HepG2 (cell line): ENCODE measurements around the gene C10orf53. TPM values are rescaled to one million over a fixed set of nuclear protein-coding genes. Genes with fewer than 3 reads are reported as not detected.
A peak's percentile ranks its signal among the peaks of the same experiment; 100 is the strongest.

Source experiments
- ATAC-seq: fragments of 200-7000 bp; cut with Tn5 transposase; 3 replicates; pipeline ENCODE4 v1.9.1; 2020; ENCODE audit warnings: mild to moderate bottlenecking, moderate library complexity
- BruUV-seq: library from RNA; stranded (reverse); fragments of 400-500 nt; replicated peaks from 2 replicates; lab custom pipeline; 2021; lab: Mats Ljungman, UMichigan
- CTCF ChIA-PET: fragments of 300-600 bp; formaldehyde crosslinking; extraction: SDS; loops from one replicate; lab custom pipeline; 2021; ENCODE audit warnings: low total read pairs, inconsistent platforms, low intra/inter-chr PET ratio; lab: Yijun Ruan, JAX
- POLR2A ChIA-PET: fragments of 350-600 bp; sonication (Branson Sonifier 250); formaldehyde crosslinking; loops from one replicate; lab custom pipeline; 2020; ENCODE audit warnings: antibody characterized with exemption, inconsistent platforms; lab: Yijun Ruan, JAX
- DNase-seq: peaks from one replicate; pipeline ENCODE4 v3.0.0-alpha.2; 2015; ENCODE audit warnings: low spot score
- FAIRE-seq: peaks from 3 replicates; lab custom pipeline; 2011; peaks lifted over from hg19 to GRCh38; lab: Jason Lieb, UNC
- H2AFZ ChIP-seq: one replicate; pipeline ENCODE4 v1.6.1; 2011; ENCODE audit warnings: low read length, inconsistent platforms
- H3K27ac ChIP-seq: fragments of 300-600 bp; 3 replicates; pipeline ENCODE4 v1.8.0; 2011; ENCODE audit warnings: mixed run types, mild to moderate bottlenecking, mixed read lengths, low read length, inconsistent platforms; ENCODE audit not compliant: insufficient read depth; ENCODE audit errors: extremely low read length
- H3K27me3 ChIP-seq, 2 experiments: fragments of 200-600 bp in 1 of 2; 2 replicates in 1 of 2; 3 replicates in 1 of 2; pipeline versions ENCODE4 v1.6.0 to v1.8.0; 2011; ENCODE audit warnings: low read length in 2 of 2, mild to moderate bottlenecking in 2 of 2, moderate library complexity in 2 of 2, inconsistent platforms in 1 of 2; ENCODE audit not compliant: insufficient read depth in 2 of 2, control insufficient read depth in 1 of 2
- H3K36me3 ChIP-seq, 2 experiments: fragments of 200-600 bp in 1 of 2; replicated peaks in 1 of 2; 2 replicates in 1 of 2; 3 replicates in 1 of 2; pipeline versions ENCODE4 v1.5.1 to v1.8.0; 2011; ENCODE audit warnings: low read length in 2 of 2, inconsistent platforms in 1 of 2; ENCODE audit not compliant: insufficient read depth in 2 of 2, control insufficient read depth in 1 of 2
- H3K4me1 ChIP-seq: 2 replicates; pipeline ENCODE4 v1.5.1; 2012; ENCODE audit warnings: low read length, inconsistent platforms; ENCODE audit not compliant: insufficient read depth
- H3K4me2 ChIP-seq: 2 replicates; pipeline ENCODE4 v1.6.0; 2011; ENCODE audit warnings: low read depth, low read length, inconsistent platforms
- H3K4me3 ChIP-seq, 3 experiments: fragments of 200-600 bp in 1 of 3; sonication (generic), shearing (Covaris generic) in 1 of 3; replicated peaks in 1 of 3; 2 replicates each; pipeline ENCODE4 v1.5.1; 2011 to 2016; ENCODE audit warnings: low read length in 3 of 3, inconsistent platforms in 2 of 3, low read depth in 2 of 3, mild to moderate bottlenecking in 2 of 3, control low read depth in 1 of 3, mixed read lengths in 1 of 3; ENCODE audit not compliant: insufficient read depth in 1 of 3
- H3K79me2 ChIP-seq: one replicate; pipeline ENCODE4 v1.6.1; 2011; ENCODE audit warnings: low read length, inconsistent platforms; ENCODE audit not compliant: insufficient read depth
- H3K9ac ChIP-seq: 2 replicates; pipeline ENCODE4 v1.6.0; 2011; ENCODE audit warnings: mild to moderate bottlenecking, low read depth, low read length, inconsistent platforms; ENCODE audit not compliant: insufficient read depth
- H3K9me3 ChIP-seq: 2 replicates; pipeline ENCODE4 v1.5.1; 2012; ENCODE audit warnings: mild to moderate bottlenecking, low read length
- H4K20me1 ChIP-seq: 2 replicates; pipeline ENCODE4 v1.6.0; 2011; ENCODE audit warnings: inconsistent platforms, mild to moderate bottlenecking, low read length, moderate library complexity; ENCODE audit not compliant: insufficient read depth
- ATF7 ChIP-seq, 2 experiments: fragments of 450-650 bp in 1 of 2; sonication (generic) in 1 of 2; formaldehyde crosslinking in 1 of 2; IDR thresholded peaks; 2 replicates each; pipeline versions ENCODE4 v1.4.0 to v1.6.1; 2016 to 2020; ENCODE audit warnings: antibody characterized with exemption in 1 of 2, mild to moderate bottlenecking in 1 of 2, missing genetic modification reagents in 1 of 2
- EEA1 ChIP-seq: sonication (generic); formaldehyde crosslinking; IDR thresholded peaks from 2 replicates; pipeline ENCODE4 v1.5.1; 2020; ENCODE audit warnings: mild to moderate bottlenecking, missing genetic modification reagents, borderline replicate concordance
- FOXA1 ChIP-seq, 2 experiments: fragments of 450-650 bp in 1 of 2; sonication (generic) in 1 of 2; formaldehyde crosslinking in 1 of 2; IDR thresholded peaks; 2 replicates each; pipeline versions ENCODE4 v1.4.0 to v1.6.1; 2016 to 2020; ENCODE audit warnings: missing genetic modification reagents in 1 of 2
- MAFK ChIP-seq, 2 experiments: IDR thresholded peaks in 1 of 2; conservative IDR thresholded peaks in 1 of 2; 2 replicates each; pipeline ENCODE4 v1.6.1; 2011; ENCODE audit warnings: improper control_type of control experiment in 2 of 2, low read length in 2 of 2
- MYPOP ChIP-seq: sonication (generic); formaldehyde crosslinking; IDR thresholded peaks from 2 replicates; pipeline ENCODE4 v1.8.1; 2023; ENCODE audit warnings: mild to moderate bottlenecking, moderate library complexity, missing genetic modification reagents
- NBN ChIP-seq: fragments of 450-650 bp; conservative IDR thresholded peaks from 2 replicates; pipeline ENCODE4 v1.6.1; 2017
- NFRKB ChIP-seq: fragments of 450-650 bp; IDR thresholded peaks from 2 replicates; pipeline ENCODE4 v1.6.1; 2017
- RNF219 ChIP-seq: sonication (generic); formaldehyde crosslinking; IDR thresholded peaks from 2 replicates; pipeline ENCODE4 v1.5.0; 2020; ENCODE audit warnings: mild to moderate bottlenecking, missing genetic modification reagents
- SMAD3 ChIP-seq: sonication (generic); formaldehyde crosslinking; IDR thresholded peaks from 2 replicates; pipeline ENCODE4 v1.4.0; 2020; ENCODE audit warnings: missing genetic modification reagents
- SOX5 ChIP-seq: IDR thresholded peaks from 2 replicates; pipeline ENCODE4 v1.6.1; 2016; ENCODE audit warnings: borderline replicate concordance
- ZNF24 ChIP-seq: fragments of 450-650 bp; IDR thresholded peaks from 2 replicates; pipeline ENCODE4 v1.6.1; 2017; ENCODE audit warnings: antibody characterized with exemption, mild to moderate bottlenecking
- ZNF468 ChIP-seq: sonication (generic); formaldehyde crosslinking; IDR thresholded peaks from 2 replicates; pipeline ENCODE4 v1.8.0; 2022; ENCODE audit warnings: mild to moderate bottlenecking, moderate library complexity, missing genetic modification reagents
- ZNF646 ChIP-seq: sonication (generic); formaldehyde crosslinking; IDR thresholded peaks from 2 replicates; pipeline ENCODE4 v1.9.0; 2021; ENCODE audit warnings: mild to moderate bottlenecking, missing genetic modification reagents
- ZNF776 ChIP-seq: sonication (generic); formaldehyde crosslinking; IDR thresholded peaks from 2 replicates; pipeline ENCODE4 v1.4.0; 2020; ENCODE audit warnings: mild to moderate bottlenecking, missing genetic modification reagents
- WGBS: methylation state at CpG from one replicate; pipeline ENCODE4 v1.1.6; 2017; ENCODE audit warnings: low lambda C conversion rate; 5-methylcytosine and 5-hydroxymethylcytosine counted together
- in situ Hi-C: cut with HindIII; loops from 2 replicates; pipeline ENCODE4 v1.10.0; 2017; ENCODE audit warnings: low pct_unique_long_range_greater_than_20kb; ENCODE audit not compliant: extremely low pct_ligation_motif_present
- intact Hi-C: fragments of 100-400 bp; cut with micrococcal nuclease; formaldehyde crosslinking; loops from one replicate; pipeline ENCODE4 v1.10.0; 2022; ENCODE audit not compliant: unreplicated experiment
- polyA plus RNA-seq, 8 experiments: library from polyadenylated mRNA; depleted of rRNA in 3 of 8; stranded (reverse) in 7 of 8; unstranded in 1 of 8; fragments of >200 nt; fragmentation: Illumina TruSeq in 4 of 8; extraction: Trizol in 4 of 8; gene quantifications; 2 replicates each; pipeline versions ENCODE4 v1.2.1 to v1.2.3, GENCODE V29; 2011 to 2016; ENCODE audit warnings: low read depth in 4 of 8, missing spikeins in 1 of 8, mixed read lengths in 1 of 8; ENCODE audit not compliant: insufficient read depth in 1 of 8
- total RNA-seq, 5 experiments: library from RNA; depleted of rRNA; stranded (reverse); fragments of >200 nt; fragmentation: Illumina TruSeq; extraction: Trizol; gene quantifications; 2 replicates each; pipeline ENCODE4 v1.2.3, GENCODE V29; 2016; ENCODE audit warnings: low read depth in 1 of 5

C10orf53 gene
- total and polyA plus RNA-seq, 2 of the 13 experiments (the other 11 are each of a cell fraction or from before 2014, with no cell fraction given) = not detected

- Histone ChIP-seq H4K20me1 (no peaks in the 10 kb centered on the region), H2AFZ (no peak overlapping the region), H3K27me3 (no peaks in the 10 kb centered on the region), H3K4me3 (no peak overlapping the region), H3K27ac (no peak overlapping the region), H3K79me2 (no peaks in the 10 kb centered on the region), H3K9me3 (no peaks in the 10 kb centered on the region), H3K36me3 (no peaks in the 10 kb centered on the region; a peak in 1 of 5 replicates), H3K9ac (no peak overlapping the region), H3K4me2 (no peak overlapping the region), H3K4me1 (no peaks in the 10 kb centered on the region)
- no peak for DNase-seq
- CTCF ChIA-PET = no interaction called here
- FAIRE-seq = peak; percentile 64
- intact Hi-C loops = no loop called here
- no TSS peak for BruUV-seq
- in situ Hi-C loops = no loop called here
- WGBS = 62% methylated on average over 7 of the region's 7 CpGs
- peak; percentile 8 for ATAC-seq
- POLR2A ChIA-PET = no interaction called here
- no peak for TF ChIP-seq RNF219 (CRISPR knock-in tag)
- no peak for TF ChIP-seq ZNF776
- no peak for TF ChIP-seq SOX5 (CRISPR knock-in tag)
- no peak for TF ChIP-seq ZNF468 (CRISPR knock-in tag)
- no peak for TF ChIP-seq EEA1
- no peak for TF ChIP-seq MYPOP (CRISPR knock-in tag)
- TF ChIP-seq FOXA1 (IDR thresholded peaks at IDR 0.05) = peak; percentile 22; the same call in 1 of the 2 replicates
- TF ChIP-seq FOXA1 (CRISPR knock-in tag; IDR thresholded peaks at IDR 0.05) = no peak
- peak; percentile 49; the same call in 1 of the 2 replicates for TF ChIP-seq NFRKB
- TF ChIP-seq SMAD3 (CRISPR knock-in tag) = no peak
- TF ChIP-seq ZNF646 (CRISPR knock-in tag) = peak; percentile 88
- peak; percentile 57; the same call in 1 of the 2 replicates for TF ChIP-seq NBN
- TF ChIP-seq ATF7 (IDR thresholded peaks at IDR 0.05) = 0 out of 2 replicates have a peak, but pooled peaks have one; percentile 4
- TF ChIP-seq ATF7 (CRISPR knock-in tag; IDR thresholded peaks at IDR 0.05) = no peak
- TF ChIP-seq MAFK (conservative IDR thresholded peaks at IDR 0.05 in 1 of 2, IDR thresholded peaks at IDR 0.05 in 1 of 2; ENCODE audit: low read length in 2 of 2) = no peak
- TF ChIP-seq ZNF24 = no peak
Measured at GRCh38 chr10:49741108-49741995, 61.9 kb downstream of the C10orf53 start.
